OCI-LY1 (cell line): ENCODE results near the gene LCE6A.

Source experiments
- H2AFZ ChIP-seq: fragments of 200-600 bp; sonication (generic), shearing (Covaris generic); 2 replicates; pipeline ENCODE4 v1.6.0; 2014; ENCODE audit warnings: antibody characterized with exemption, mild to moderate bottlenecking, low read length
- H3F3A ChIP-seq: fragments of 200-600 bp; sonication (generic), shearing (Covaris generic); 2 replicates; pipeline ENCODE4 v1.6.0; 2014; ENCODE audit warnings: mild to moderate bottlenecking, antibody characterized with exemption, low read length, moderate library complexity; ENCODE audit not compliant: insufficient read depth
- H3K27ac ChIP-seq: fragments of 200-600 bp; sonication (generic); 2 replicates; pipeline ENCODE4 v1.5.1; 2014; ENCODE audit warnings: low read length, mixed run types, mild to moderate bottlenecking, low read depth; ENCODE audit not compliant: poor library complexity, severe bottlenecking
- H3K27me3 ChIP-seq: fragments of 200-600 bp; sonication (generic); 2 replicates; pipeline ENCODE4 v1.6.0; 2014; ENCODE audit warnings: antibody characterized with exemption, mild to moderate bottlenecking, low read length, moderate library complexity; ENCODE audit not compliant: insufficient read depth
- H3K36me3 ChIP-seq: fragments of 200-600 bp; sonication (generic); 2 replicates; pipeline ENCODE4 v1.6.1; 2014; ENCODE audit warnings: mild to moderate bottlenecking, antibody characterized with exemption, low read length, moderate library complexity, mixed read lengths; ENCODE audit not compliant: insufficient read depth
- H3K4me1 ChIP-seq: fragments of 200-600 bp; sonication (generic); 2 replicates; pipeline ENCODE4 v1.5.1; 2014; ENCODE audit warnings: mild to moderate bottlenecking, low read length, moderate library complexity; ENCODE audit not compliant: insufficient read depth, severe bottlenecking
- H3K4me2 ChIP-seq: fragments of 200-600 bp; sonication (generic), shearing (Covaris generic); 2 replicates; pipeline ENCODE4 v1.6.1; 2014; ENCODE audit warnings: low read length
- H3K4me3 ChIP-seq: fragments of 200-600 bp; sonication (generic); 2 replicates; pipeline ENCODE4 v1.5.1; 2014; ENCODE audit warnings: low read length, low read depth, mild to moderate bottlenecking, mixed read lengths; ENCODE audit not compliant: poor library complexity, severe bottlenecking
- H3K79me2 ChIP-seq: fragments of 200-600 bp; shearing (Covaris generic); 2 replicates; pipeline ENCODE4 v1.6.1; 2016; ENCODE audit warnings: mixed run types, low read length, mixed read lengths; ENCODE audit not compliant: insufficient read depth
- H3K9ac ChIP-seq: fragments of 200-600 bp; sonication (generic), shearing (Covaris generic); 2 replicates; pipeline ENCODE4 v1.6.1; 2014; ENCODE audit warnings: mild to moderate bottlenecking, low read length, mixed read lengths
- H3K9me2 ChIP-seq: fragments of 200-600 bp; sonication (generic), shearing (Covaris generic); 2 replicates; pipeline ENCODE4 v1.6.1; 2014; ENCODE audit warnings: low read depth, mild to moderate bottlenecking, low read length, mixed read lengths
- H3K9me3 ChIP-seq: fragments of 200-600 bp; shearing (Covaris generic); 2 replicates; pipeline ENCODE4 v1.6.1; 2014; ENCODE audit warnings: low read length, mixed read lengths
- H4K20me1 ChIP-seq: fragments of 200-600 bp; sonication (generic), shearing (Covaris generic); 2 replicates; pipeline ENCODE4 v1.6.0; 2016; ENCODE audit warnings: mild to moderate bottlenecking, low read length; ENCODE audit not compliant: insufficient read depth
- EZH2 ChIP-seq: fragments of 200-600 bp; sonication (generic), shearing (Covaris generic); IDR thresholded peaks from 2 replicates; pipeline ENCODE4 v1.8.0; 2017; ENCODE audit warnings: borderline replicate concordance, mixed run types, mild to moderate bottlenecking, antibody characterized with exemption, low read length, moderate library complexity, mixed read lengths
- TF ChIP-seq, protein P1 (sequence below): fragments of 200-600 bp; sonication (generic), shearing (Covaris generic); IDR thresholded peaks from 2 replicates; pipeline ENCODE4 v1.5.1; 2017; ENCODE audit warnings: mild to moderate bottlenecking, antibody characterized with exemption, low read length, moderate library complexity, mixed read lengths

LCE6A gene

DNA sequence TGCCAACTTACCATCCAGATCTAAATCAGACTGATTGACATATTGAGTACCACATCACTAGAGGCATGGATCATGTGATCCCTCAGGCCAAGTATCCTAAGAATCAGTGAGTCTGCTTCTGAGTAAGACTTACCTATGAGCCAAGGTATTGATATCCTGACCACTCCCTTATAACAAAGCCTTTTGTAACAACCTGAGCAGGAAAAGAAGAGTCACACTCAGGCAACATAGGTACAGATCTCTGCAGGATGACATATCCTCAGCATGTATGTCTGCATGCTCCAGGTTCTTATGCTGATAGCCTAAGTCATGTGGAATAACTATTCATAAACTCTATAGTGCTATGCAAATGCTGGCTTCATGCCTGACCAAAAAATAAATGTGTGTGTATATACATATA is 17.7 kb upstream of the LCE6A start:
- Histone ChIP-seq H4K20me1 (no peaks in the 10 kb centered on the region), H3K4me2 (no peak overlapping the region), H3K9ac (no peak overlapping the region), H3K27me3 (no peaks in the 10 kb centered on the region), H3K9me2 (no peaks in the 10 kb centered on the region), H3K9me3 (no peaks in the 10 kb centered on the region), H3K4me1 (no peaks in the 10 kb centered on the region), H3K79me2 (no peaks in the 10 kb centered on the region), H2AFZ (no peak overlapping the region), H3F3A (no peaks in the 10 kb centered on the region), H3K4me3 (no peak overlapping the region), H3K27ac (no peak overlapping the region), H3K36me3 (no peaks in the 10 kb centered on the region)
- TF ChIP-seq, protein P1, sequence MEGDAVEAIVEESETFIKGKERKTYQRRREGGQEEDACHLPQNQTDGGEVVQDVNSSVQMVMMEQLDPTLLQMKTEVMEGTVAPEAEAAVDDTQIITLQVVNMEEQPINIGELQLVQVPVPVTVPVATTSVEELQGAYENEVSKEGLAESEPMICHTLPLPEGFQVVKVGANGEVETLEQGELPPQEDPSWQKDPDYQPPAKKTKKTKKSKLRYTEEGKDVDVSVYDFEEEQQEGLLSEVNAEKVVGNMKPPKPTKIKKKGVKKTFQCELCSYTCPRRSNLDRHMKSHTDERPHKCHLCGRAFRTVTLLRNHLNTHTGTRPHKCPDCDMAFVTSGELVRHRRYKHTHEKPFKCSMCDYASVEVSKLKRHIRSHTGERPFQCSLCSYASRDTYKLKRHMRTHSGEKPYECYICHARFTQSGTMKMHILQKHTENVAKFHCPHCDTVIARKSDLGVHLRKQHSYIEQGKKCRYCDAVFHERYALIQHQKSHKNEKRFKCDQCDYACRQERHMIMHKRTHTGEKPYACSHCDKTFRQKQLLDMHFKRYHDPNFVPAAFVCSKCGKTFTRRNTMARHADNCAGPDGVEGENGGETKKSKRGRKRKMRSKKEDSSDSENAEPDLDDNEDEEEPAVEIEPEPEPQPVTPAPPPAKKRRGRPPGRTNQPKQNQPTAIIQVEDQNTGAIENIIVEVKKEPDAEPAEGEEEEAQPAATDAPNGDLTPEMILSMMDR, result no peak
- no peak for TF ChIP-seq EZH2

DNA sequence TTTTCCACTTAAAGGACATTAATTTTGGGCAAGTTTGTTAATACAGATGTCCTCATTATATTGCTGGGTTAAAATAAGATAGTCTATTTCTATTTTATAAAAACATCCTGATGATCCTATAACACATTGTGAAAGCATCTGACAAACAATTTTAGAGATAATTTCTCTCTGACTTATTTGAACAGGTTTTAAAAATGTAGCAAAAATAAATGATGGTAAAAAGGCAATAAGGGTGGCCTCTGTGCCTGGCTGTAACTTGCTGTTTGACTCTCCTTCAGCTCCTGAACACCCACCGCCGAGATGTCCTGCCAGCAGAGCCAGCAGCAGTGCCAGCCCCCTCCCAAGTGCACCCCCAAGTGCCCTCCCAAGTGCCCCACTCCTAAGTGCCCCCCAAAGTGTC is 15.5 kb upstream of the LCE6A start, which contains the start of gene LCE1A:
Gene LCE1A, plus strand, starts transcription at position 301 of the 400 bp plus-strand sequence. Its CDS starts 0 bp downstream, at position 301.
- Histone ChIP-seq H3F3A (no peaks in the 10 kb centered on the region), H3K79me2 (no peaks in the 10 kb centered on the region), H2AFZ (no peak within 1 kb of the TSS), H3K9ac (no peak within 1 kb of the TSS), H3K4me2 (no peak within 1 kb of the TSS), H3K9me3 (no peaks in the 10 kb centered on the region), H4K20me1 (no peaks in the 10 kb centered on the region), H3K4me3 (no peak within 1 kb of the TSS), H3K27me3 (no peaks in the 10 kb centered on the region), H3K4me1 (no peaks in the 10 kb centered on the region), H3K27ac (no peak within 1 kb of the TSS), H3K36me3 (no peaks in the 10 kb centered on the region), H3K9me2 (no peaks in the 10 kb centered on the region)
- TF ChIP-seq EZH2, result no peak
- TF ChIP-seq, protein P1, result no peak

DNA sequence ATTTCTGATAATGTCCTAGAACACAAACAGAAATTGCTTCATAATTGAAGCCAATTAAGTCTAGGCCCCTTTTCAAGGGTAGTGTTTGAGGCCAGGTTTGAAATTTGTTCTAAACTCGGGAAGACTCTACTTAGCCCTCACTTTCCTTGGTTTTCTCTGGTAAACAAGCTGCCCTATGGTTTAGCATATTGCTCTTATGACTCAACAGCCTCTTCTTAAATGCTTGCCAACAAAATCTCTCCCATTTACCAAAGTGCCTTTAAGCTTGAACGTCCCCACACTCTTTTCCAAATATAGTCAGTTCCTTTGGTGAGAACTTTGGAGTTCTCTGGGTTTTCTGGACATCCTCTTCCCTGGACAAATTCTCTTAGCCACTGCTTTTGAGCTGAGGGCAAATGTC is 5.8 kb upstream of the LCE6A start:
- no peaks in the 10 kb centered on the region for H3K9me2 ChIP-seq
- H4K20me1 ChIP-seq, result no peaks in the 10 kb centered on the region
- no peaks in the 10 kb centered on the region for H3F3A ChIP-seq
- no peaks in the 10 kb centered on the region for H3K79me2 ChIP-seq
- H2AFZ ChIP-seq, result no peak overlapping the region
- TF ChIP-seq, protein P1, result no peak
- TF ChIP-seq EZH2, result no peak
- no peaks in the 10 kb centered on the region for H3K9me3 ChIP-seq
- H3K4me3 ChIP-seq, result no peak overlapping the region
- no peaks in the 10 kb centered on the region for H3K4me1 ChIP-seq
- H3K4me2 ChIP-seq, result no peak overlapping the region
- no peak overlapping the region for H3K9ac ChIP-seq
- H3K36me3 ChIP-seq, result no peaks in the 10 kb centered on the region
- no peak overlapping the region for H3K27ac ChIP-seq
- H3K27me3 ChIP-seq, result no peaks in the 10 kb centered on the region
